ENCODE results near the gene PPFIBP1.

- TF ChIP-seq MEF2A (IDR thresholded peaks at IDR 0.05; ENCODE audit: borderline replicate concordance, low read depth) (no peak), YY1 (IDR thresholded peaks at IDR 0.05; ENCODE audit: low read depth) (no peak), RFX5 (IDR thresholded peaks at IDR 0.05; ENCODE audit: low read length) (no peak), ELF1 (IDR thresholded peaks at IDR 0.05) (no peak), JUND (IDR thresholded peaks at IDR 0.05) (no peak), FOXM1 (IDR thresholded peaks at IDR 0.05; ENCODE audit: low read depth) (no peak), POLR2AphosphoS5 (IDR thresholded peaks at IDR 0.05; ENCODE audit: low read depth, low read length) (no peak), CTCF (IDR thresholded peaks at IDR 0.05) (no peak)
Observed at GRCh38 chr12:27566626-27567025, 42.6 kb downstream of the PPFIBP1 start.

Measured in SK-N-SH (cell line).